Neural crest cell (in vitro differentiated cells): ENCODE results near the gene GLB1L. TPM values are rescaled to one million over a fixed set of nuclear protein-coding genes. Genes with fewer than 3 reads are reported as not detected.
A peak's percentile ranks its signal among the peaks of the same experiment; 100 is the strongest.

Experiments used
- DNase-seq: peaks from one replicate; pipeline ENCODE4 v3.0.0; 2021; ENCODE audit warnings: low read depth, mixed read lengths, low spot score
- H3K27ac Mint-ChIP-seq: one replicate; pipeline ENCODE4 v1.8.0; 2021; ENCODE audit warnings: mild to moderate bottlenecking, mixed read lengths; ENCODE audit not compliant: unreplicated experiment
- H3K27me3 Mint-ChIP-seq: 2 replicates; pipeline ENCODE4 v1.8.0; 2021; ENCODE audit warnings: low read depth, mild to moderate bottlenecking, mixed read lengths
- H3K36me3 Mint-ChIP-seq: 2 replicates; pipeline ENCODE4 v1.8.0; 2021; ENCODE audit warnings: low read depth, mild to moderate bottlenecking, mixed read lengths
- H3K4me1 Mint-ChIP-seq: 2 replicates; pipeline ENCODE4 v1.8.0; 2021; ENCODE audit warnings: mixed read lengths
- H3K4me3 Mint-ChIP-seq: one replicate; pipeline ENCODE4 v1.8.0; 2021; ENCODE audit warnings: mild to moderate bottlenecking, mixed read lengths
- H3K9me3 Mint-ChIP-seq: 2 replicates; pipeline ENCODE4 v1.8.0; 2021; ENCODE audit warnings: mixed read lengths
- CTCF ChIP-seq: fragments of 200-600 bp; sonication (generic); conservative IDR thresholded peaks from 2 replicates; pipeline ENCODE4 v1.5.0; 2021; ENCODE audit warnings: antibody characterized with exemption, mild to moderate bottlenecking
- long read RNA-seq: library from polyadenylated mRNA; unstranded; transcript quantifications from one replicate; pipeline ENCODE4 v2.0.0, GENCODE V29; 2020
- total RNA-seq: library from RNA; stranded (reverse); gene quantifications from 2 replicates; pipeline ENCODE4 v1.2.1, GENCODE V29; 2021

Gene GLB1L
- total RNA-seq = 11.2 and 12.7 TPM in 2 replicates
- long read RNA-seq, partial matches to known transcripts = 2 of 8 reads
- long read RNA-seq, other reads (novel, unspliced or antisense) = 3 of 8 reads

GRCh38 chr2:219245148-219245898 lies at the start of gene GLB1L, which contains the start of gene STK16:
TSS of gene GLB1L (minus strand) at chr2:219245444. CDS start at chr2:219243573, 1,871 bp downstream.
TSS of gene STK16 (plus strand) at chr2:219245479. CDS start at chr2:219246000, 521 bp downstream.
- Mint-ChIP-seq H3K27me3 (peaks cover 11% of the 10 kb centered on the region), H3K27ac (peak within 1 kb of the TSS; percentile 96), H3K4me3 (peak within 1 kb of the TSS; percentile 94), H3K4me1 (peaks cover 10% of the 10 kb centered on the region), H3K9me3 (no peaks in the 10 kb centered on the region), H3K36me3 (no peaks in the 10 kb centered on the region)
- no peak for TF ChIP-seq CTCF
- DNase-seq = peak; percentile 91

GRCh38 chr2:219294356-219295351 lies 49.4 kb upstream of the GLB1L start:
- H3K36me3 Mint-ChIP-seq = no peaks in the 10 kb centered on the region
- H3K9me3 Mint-ChIP-seq = no peaks in the 10 kb centered on the region
- TF ChIP-seq CTCF = peak; percentile 99
- peaks cover 6% of the 10 kb centered on the region for H3K4me1 Mint-ChIP-seq
- peak overlapping the region; percentile 75 for H3K27ac Mint-ChIP-seq
- peaks cover 39% of the 10 kb centered on the region for H3K27me3 Mint-ChIP-seq
- peak overlapping the region; percentile 68 for H3K4me3 Mint-ChIP-seq
- DNase-seq = peak; percentile 79

- H3K9me3 Mint-ChIP-seq = no peaks in the 10 kb centered on the region
- H3K27me3 Mint-ChIP-seq = peaks cover 30% of the 10 kb centered on the region
- H3K4me3 Mint-ChIP-seq = peak overlapping the region; percentile 62
- DNase-seq = no peak
- H3K36me3 Mint-ChIP-seq = no peaks in the 10 kb centered on the region
- no peak for TF ChIP-seq CTCF
- H3K27ac Mint-ChIP-seq = no peak overlapping the region
- peaks cover 6% of the 10 kb centered on the region for H3K4me1 Mint-ChIP-seq
Measured at GRCh38 chr2:219293736-219294231, 48.5 kb upstream of the GLB1L start.

GRCh38 chr2:219292616-219293015 lies 47.4 kb upstream of the GLB1L start:
- peaks cover 22% of the 10 kb centered on the region for H3K27me3 Mint-ChIP-seq
- H3K4me1 Mint-ChIP-seq = peaks cover 6% of the 10 kb centered on the region
- H3K36me3 Mint-ChIP-seq = no peaks in the 10 kb centered on the region
- no peak for TF ChIP-seq CTCF
- DNase-seq = no peak
- H3K4me3 Mint-ChIP-seq = peak overlapping the region; percentile 34
- no peaks in the 10 kb centered on the region for H3K9me3 Mint-ChIP-seq
- no peak overlapping the region for H3K27ac Mint-ChIP-seq

GRCh38 chr2:219291910-219292490 lies 46.8 kb upstream of the GLB1L start:
- no peak for TF ChIP-seq CTCF
- no peak for DNase-seq
- H3K27ac Mint-ChIP-seq = no peak overlapping the region
- peaks cover 6% of the 10 kb centered on the region for H3K4me1 Mint-ChIP-seq
- no peaks in the 10 kb centered on the region for H3K36me3 Mint-ChIP-seq
- no peak overlapping the region for H3K4me3 Mint-ChIP-seq
- H3K9me3 Mint-ChIP-seq = no peaks in the 10 kb centered on the region
- H3K27me3 Mint-ChIP-seq = peaks cover 20% of the 10 kb centered on the region
